Measurements from ENCODE around the gene CRYGD.
"Not testable (repeated sequence)": the region's sequence is repeated elsewhere in the genome, so short reads cannot be mapped to it uniquely, and the experiment has no call there.

The CRYGD gene

DNA sequence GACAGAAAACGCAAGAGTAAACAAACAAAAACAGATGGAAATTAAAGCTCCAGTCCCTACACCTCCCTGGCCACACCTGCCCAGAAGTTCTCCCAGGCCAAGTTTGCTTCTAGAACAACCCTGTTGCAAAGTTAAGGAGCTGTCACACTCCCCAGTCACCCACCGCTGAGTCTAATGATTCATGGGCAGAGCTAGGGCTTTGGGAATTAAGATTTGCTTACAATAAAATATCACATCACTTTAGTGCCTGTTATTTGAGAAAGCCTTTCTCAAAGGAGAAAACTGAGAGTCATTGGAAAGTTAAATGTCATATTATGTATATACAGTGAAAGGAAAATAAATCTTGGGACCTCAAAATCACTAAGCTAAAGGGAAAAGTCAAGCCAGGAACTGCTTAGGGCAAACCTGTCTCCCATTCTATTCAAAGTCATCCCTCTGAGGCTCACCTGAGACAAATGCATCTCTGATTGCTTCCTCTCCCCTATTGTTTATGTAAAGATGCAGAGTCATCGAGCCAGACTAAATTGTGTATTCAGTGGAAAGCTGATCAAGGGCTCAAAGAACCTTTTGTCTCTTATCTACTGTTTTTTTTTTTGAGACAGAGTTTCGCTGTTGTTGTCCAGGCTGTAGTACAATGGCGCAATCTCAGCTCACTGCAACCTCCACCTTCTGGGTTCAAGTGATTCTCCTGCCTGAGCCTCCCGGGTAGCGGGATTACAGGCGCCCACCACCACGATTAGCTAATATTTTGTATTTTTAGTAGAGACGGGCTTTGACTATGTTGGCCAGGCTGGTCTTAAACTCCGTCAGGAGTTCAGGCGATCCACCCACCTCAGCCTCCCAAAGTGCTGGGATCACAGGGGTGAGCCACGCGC is 18.8 kb upstream of the CRYGD start:
- H3K9me3 Mint-ChIP-seq, result no peaks in the 10 kb centered on the region
- no peaks in the 10 kb centered on the region for H3K4me1 Mint-ChIP-seq
- no peaks in the 10 kb centered on the region for H3K36me3 Mint-ChIP-seq (ENCODE audit: insufficient read depth)
- H3K27ac Mint-ChIP-seq (ENCODE audit: low read depth), result no peak overlapping the region
- DNase-seq (ENCODE audit: low spot score in 2 of 2) (no peak), ATAC-seq (replicated peaks; ENCODE audit: extremely low read depth, poor library complexity, severe bottlenecking) (no peak)
- H3K27me3 Mint-ChIP-seq, result no peaks in the 10 kb centered on the region
- H3K4me3 Mint-ChIP-seq, result no peak overlapping the region

DNA sequence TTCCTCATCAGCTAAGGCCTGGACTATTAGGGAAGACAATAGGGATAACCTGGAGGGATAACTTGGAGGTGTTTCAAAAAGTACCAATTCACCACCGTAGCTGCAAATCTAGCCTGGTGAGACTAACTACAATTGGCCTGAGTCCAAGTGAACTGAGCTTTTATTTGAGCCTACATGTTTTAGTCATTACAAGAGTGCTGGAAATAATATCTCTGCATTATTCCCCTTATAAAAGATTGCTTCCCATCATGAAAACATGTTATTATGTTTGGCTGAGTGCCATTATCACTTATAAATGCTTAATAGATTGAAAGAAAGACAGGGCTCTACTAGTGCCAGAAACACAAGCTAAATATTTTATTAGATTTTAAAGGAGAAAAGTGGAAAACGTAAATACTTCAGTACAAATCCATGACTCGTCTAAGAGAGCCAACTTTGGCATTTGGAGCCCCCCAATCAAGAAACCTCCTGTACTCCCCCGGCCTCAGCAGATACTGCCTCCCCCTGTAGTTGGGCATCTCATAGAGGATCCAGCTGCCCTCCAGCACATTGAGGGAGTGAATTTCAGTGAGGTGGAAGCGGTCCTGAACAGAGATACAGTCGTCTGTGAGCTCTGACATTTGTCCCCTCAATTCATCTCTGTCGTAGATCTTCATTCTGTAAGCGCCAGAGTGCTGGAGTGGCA is 18.1 kb upstream of the CRYGD start:
- Mint-ChIP-seq H3K27ac (ENCODE audit: low read depth) (no peak overlapping the region), H3K9me3 (no peaks in the 10 kb centered on the region), H3K4me3 (no peak overlapping the region), H3K4me1 (no peaks in the 10 kb centered on the region), H3K36me3 (ENCODE audit: insufficient read depth) (no peaks in the 10 kb centered on the region), H3K27me3 (no peaks in the 10 kb centered on the region)
- DNase-seq (ENCODE audit: low spot score in 2 of 2) (no peak), ATAC-seq (replicated peaks; ENCODE audit: extremely low read depth, poor library complexity, severe bottlenecking) (no peak)

DNA sequence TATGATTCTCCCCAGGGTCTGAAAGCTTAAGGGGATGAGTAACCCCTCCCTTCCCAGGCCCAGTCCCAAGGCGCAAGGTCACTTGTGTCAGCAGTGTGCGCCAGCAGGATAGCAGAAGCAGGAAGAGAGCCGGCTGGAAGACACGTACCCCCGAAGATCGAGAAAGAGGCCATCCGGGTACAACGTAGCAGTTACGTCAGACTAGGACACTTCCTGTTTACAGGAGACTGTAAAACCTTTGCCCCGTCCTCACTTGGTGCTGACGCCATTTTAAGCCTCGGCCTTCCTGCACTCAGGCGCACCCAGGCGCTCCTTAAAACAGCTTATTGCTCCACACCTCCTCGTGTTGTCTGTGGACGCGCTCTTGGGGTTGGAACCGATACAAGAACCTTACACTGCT is 15.1 kb upstream of the CRYGD start:
- Mint-ChIP-seq H3K4me3 (no peak overlapping the region), H3K27me3 (no peaks in the 10 kb centered on the region), H3K4me1 (peaks cover 6% of the 10 kb centered on the region), H3K9me3 (no peaks in the 10 kb centered on the region), H3K27ac (ENCODE audit: low read depth) (no peak overlapping the region), H3K36me3 (ENCODE audit: insufficient read depth) (no peaks in the 10 kb centered on the region)
- ATAC-seq (replicated peaks; ENCODE audit: extremely low read depth, poor library complexity, severe bottlenecking) (no peak), DNase-seq (ENCODE audit: low spot score in 2 of 2) (no peak)

DNA sequence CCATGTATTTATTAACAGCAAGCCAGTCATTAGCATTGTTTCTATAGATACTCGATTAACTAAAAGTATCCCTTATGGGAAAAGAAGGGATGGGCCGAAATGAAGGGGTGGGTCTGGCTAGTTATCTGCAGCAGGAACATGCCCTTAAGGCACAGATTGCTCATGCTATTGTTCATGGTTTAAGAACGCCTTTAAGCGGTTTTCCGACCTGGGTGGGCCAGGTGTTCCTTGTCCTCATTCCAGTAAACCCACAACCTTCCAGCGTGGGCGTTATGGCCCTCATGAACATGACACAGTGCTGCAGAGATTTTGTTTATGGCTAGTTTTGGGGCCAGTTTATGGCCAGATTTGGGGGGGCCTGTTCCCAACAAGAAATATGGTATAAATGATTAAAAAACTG is 14.0 kb upstream of the CRYGD start:
- ATAC-seq (replicated peaks; ENCODE audit: extremely low read depth, poor library complexity, severe bottlenecking), result not testable (repeated sequence)

DNA sequence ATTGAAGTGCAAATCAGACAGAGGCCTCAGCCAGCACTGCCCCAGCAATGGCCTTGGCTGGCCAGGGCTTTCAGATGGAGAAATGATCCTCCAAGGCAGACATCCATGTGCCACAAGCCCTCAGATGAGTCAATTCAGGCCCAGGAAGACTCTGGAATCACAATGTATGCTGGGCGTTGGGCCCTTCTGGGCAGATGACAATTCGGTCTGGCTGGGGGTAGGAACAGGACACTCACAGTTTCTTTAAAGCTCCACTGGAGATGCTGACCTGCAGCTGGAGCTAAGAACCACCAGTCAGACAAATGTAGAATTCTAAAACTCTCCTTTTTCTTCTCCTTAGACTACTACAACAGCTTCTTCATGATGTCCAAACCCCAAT is 12.4 kb upstream of the CRYGD start:
- Mint-ChIP-seq H3K27me3 (peaks cover 8% of the 10 kb centered on the region), H3K9me3 (no peaks in the 10 kb centered on the region), H3K4me1 (peaks cover 6% of the 10 kb centered on the region), H3K4me3 (no peak overlapping the region), H3K27ac (ENCODE audit: low read depth) (no peak overlapping the region), H3K36me3 (ENCODE audit: insufficient read depth) (no peaks in the 10 kb centered on the region)
- no peak for ATAC-seq (replicated peaks; ENCODE audit: extremely low read depth, poor library complexity, severe bottlenecking)
- no peak for DNase-seq (ENCODE audit: low spot score in 2 of 2)

More for the DNA sequence above, 14.0 kb upstream of the CRYGD start:
- H3K27me3 Mint-ChIP-seq; DNase-seq (ENCODE audit: low spot score in 2 of 2); H3K27ac Mint-ChIP-seq (ENCODE audit: low read depth); H3K4me3 Mint-ChIP-seq; H3K36me3 Mint-ChIP-seq (ENCODE audit: insufficient read depth); H3K4me1 Mint-ChIP-seq; H3K9me3 Mint-ChIP-seq: not testable (repeated sequence)

DNA sequence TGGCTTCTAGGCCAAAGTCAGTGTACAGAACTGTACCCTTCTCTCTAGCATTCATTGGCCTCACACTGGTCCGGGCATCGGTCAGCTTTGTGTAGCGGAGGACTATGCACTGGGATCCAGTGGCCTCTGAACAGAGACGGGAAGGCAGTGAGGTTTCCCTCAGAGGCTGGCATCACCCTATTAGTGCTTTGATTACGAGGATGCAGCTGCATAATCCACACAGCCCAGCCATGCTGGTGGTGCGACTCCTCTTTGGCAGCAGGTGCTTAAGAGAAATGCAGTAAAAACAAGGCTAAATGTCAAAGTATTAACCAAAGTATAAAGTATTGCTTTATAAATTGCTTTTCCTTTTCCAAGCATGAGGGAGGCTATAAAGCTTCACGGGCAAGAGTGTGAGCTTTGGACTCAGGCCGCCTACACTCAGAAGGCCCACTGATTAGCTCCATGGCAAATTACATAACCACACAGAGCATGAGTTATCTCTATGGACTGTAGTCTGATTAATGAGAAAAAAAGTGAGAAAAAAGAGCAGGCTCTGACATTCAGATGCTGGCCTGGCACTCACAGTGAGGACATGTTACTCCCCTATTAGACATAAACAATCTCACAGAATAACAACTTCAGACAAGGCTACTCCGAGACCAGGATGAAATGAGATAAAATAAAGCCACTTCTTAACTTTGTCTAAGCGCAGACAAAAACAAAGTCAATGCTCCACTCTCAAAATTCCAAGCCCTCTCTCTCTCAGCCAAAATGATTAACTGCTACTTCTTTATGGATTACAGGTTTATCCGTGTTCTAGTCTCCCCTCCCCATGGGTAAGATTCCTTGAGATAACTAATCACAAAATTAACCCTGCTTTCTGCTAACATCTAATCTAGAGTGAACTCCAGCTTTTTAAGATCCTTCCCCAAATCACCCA is 11.7 kb upstream of the CRYGD start:
- peaks cover 6% of the 10 kb centered on the region for H3K4me1 Mint-ChIP-seq
- no peaks in the 10 kb centered on the region for H3K9me3 Mint-ChIP-seq
- no peaks in the 10 kb centered on the region for H3K36me3 Mint-ChIP-seq (ENCODE audit: insufficient read depth)
- ATAC-seq (replicated peaks; ENCODE audit: extremely low read depth, poor library complexity, severe bottlenecking) (no peak), DNase-seq (ENCODE audit: low spot score in 2 of 2) (no peak)
- H3K27me3 Mint-ChIP-seq, result peaks cover 8% of the 10 kb centered on the region
- H3K4me3 Mint-ChIP-seq, result no peak overlapping the region
- H3K27ac Mint-ChIP-seq (ENCODE audit: low read depth), result no peak overlapping the region

DNA sequence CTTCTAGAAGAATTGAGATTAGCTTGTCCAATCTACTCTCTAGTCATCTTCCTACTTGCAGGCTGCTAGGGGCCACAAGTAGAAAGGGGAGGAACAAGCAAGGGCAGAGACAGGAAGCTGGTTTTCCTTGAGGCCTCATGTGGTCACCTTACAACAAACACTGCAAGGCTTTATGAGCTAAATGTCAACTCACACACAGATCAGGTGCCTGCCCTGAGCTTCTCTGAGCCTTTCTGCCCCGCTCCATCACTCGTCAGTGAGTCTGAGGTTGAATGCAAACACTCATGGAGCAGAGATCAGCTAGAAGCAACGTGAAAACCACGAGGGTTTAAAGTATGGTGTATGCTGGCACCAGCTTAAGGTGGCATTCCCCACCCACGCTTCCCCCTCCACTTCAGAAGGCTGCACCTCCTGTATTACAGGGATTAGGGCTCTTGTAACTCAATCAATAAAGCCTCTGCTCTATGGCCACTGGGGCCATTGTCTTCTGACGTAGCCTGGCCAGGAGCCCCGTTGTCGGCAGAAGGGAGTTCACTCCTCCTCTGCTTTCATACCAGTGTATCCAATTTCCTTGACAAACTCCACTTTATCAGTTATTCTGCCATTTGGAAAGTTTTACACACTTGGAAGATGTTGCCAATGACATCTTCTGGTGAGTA is 10.7 kb upstream of the CRYGD start:
- Mint-ChIP-seq H3K27me3 (peaks cover 8% of the 10 kb centered on the region), H3K27ac (ENCODE audit: low read depth) (no peak overlapping the region), H3K9me3 (no peaks in the 10 kb centered on the region), H3K4me3 (no peak overlapping the region), H3K4me1 (peaks cover 6% of the 10 kb centered on the region), H3K36me3 (ENCODE audit: insufficient read depth) (no peaks in the 10 kb centered on the region)
- ATAC-seq (replicated peaks; ENCODE audit: extremely low read depth, poor library complexity, severe bottlenecking) (no peak), DNase-seq (ENCODE audit: low spot score in 2 of 2) (no peak)

DNA sequence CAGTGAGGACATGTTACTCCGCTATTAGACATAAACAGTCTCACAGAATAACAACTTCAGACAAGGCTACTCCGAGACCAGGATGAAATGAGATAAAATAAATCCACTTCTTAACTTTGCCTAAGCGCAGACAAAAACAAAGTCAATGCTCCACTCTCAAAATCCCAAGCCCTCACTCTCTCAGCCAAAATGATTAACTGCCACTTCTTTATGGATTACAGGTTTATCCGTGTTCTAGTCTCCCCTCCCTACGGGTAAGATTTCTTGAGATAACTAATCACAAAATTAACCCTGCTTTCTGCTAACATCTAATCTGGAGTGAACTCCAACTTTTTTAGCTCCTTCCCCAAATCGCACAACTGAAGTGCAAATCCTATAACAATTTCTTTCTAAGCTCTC is 6.4 kb upstream of the CRYGD start:
- H3K27me3 Mint-ChIP-seq, result peaks cover 13% of the 10 kb centered on the region
- ATAC-seq (replicated peaks; ENCODE audit: extremely low read depth, poor library complexity, severe bottlenecking) (no peak), DNase-seq (ENCODE audit: low spot score in 2 of 2) (no peak)
- no peak overlapping the region for H3K27ac Mint-ChIP-seq (ENCODE audit: low read depth)
- H3K36me3 Mint-ChIP-seq (ENCODE audit: insufficient read depth), result no peaks in the 10 kb centered on the region
- peaks cover 6% of the 10 kb centered on the region for H3K4me1 Mint-ChIP-seq
- no peak overlapping the region for H3K4me3 Mint-ChIP-seq
- H3K9me3 Mint-ChIP-seq, result no peaks in the 10 kb centered on the region

DNA sequence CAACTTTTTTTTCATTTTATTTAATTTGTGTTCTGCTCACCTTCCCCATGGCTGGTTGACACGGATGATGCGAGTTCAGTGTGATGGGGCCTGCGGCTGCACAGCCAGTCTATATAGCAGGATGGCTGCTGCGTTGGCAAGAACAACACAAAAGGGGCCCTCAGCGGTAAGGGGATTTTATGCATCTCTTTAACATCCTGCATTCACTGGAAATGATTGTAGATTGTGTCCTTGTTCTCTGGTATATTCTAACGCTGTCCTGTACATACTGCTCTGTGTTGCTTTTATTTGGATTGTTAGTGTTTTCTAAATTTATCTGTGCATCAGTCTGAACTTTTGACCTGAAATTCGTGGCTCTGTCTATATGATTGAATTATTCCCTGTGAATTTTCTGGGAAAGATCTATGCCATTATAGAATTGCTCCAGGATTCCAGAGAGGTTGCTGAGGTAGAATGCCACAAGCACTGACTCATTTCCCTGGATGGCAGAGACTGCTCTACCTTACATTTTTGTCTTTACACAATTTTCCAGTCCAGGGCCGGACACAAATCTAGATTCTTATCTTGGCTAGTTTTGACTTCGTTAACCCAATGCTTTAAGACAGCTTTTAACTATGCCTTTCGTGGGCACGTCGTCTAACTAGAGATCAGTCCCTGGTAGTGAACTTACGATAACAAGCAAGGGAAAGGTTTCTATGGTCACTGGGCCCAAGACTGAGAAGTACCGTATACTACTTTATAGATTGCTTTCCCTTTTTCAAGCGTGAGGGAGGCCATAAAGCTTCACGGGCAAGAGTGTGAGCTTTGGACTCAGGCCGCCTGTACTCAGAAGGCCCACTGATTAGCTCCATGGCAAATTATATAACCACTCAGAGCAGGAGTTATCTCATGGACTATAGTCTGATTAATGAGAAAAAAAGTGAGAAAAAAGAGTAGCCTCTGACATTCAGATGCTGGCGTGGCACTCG is 5.7 kb upstream of the CRYGD start, which contains the start of gene CRYGC:
TSS of gene CRYGC (minus strand) at position 85 of the 968 bp plus-strand sequence. CDS start at position 49, 36 bp downstream.
- Mint-ChIP-seq H3K9me3 (no peaks in the 10 kb centered on the region), H3K36me3 (ENCODE audit: insufficient read depth) (no peaks in the 10 kb centered on the region), H3K27me3 (peaks cover 20% of the 10 kb centered on the region), H3K4me1 (peaks cover 1% of the 10 kb centered on the region), H3K4me3 (no peak within 1 kb of the TSS), H3K27ac (ENCODE audit: low read depth) (no peak within 1 kb of the TSS)
- ATAC-seq (replicated peaks; ENCODE audit: extremely low read depth, poor library complexity, severe bottlenecking), result no peak
- no peak for DNase-seq (ENCODE audit: low spot score in 2 of 2)

DNA sequence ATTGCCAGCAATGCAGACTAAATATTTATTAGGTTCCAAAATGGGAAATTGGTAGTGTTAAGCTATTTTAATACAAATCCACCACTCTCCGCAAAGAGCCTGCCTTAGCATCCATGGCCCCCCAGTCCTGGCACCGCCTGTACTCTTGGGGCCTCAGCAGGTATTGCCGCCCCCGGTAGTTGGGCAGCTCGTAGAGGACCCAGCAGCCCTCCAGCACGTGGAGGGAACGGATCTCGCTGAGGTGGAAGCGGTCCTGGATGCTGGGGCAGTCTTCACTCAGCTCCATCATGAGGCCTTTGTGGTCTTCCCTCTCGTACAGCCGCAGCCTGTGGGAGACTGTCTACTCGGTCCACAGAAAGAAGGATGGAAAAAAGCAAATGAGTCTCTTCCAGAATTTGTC is 3.8 kb upstream of the CRYGD start:
- no peak for ATAC-seq (replicated peaks; ENCODE audit: extremely low read depth, poor library complexity, severe bottlenecking)
- H3K27me3 Mint-ChIP-seq, result peaks cover 35% of the 10 kb centered on the region
- no peak overlapping the region for H3K27ac Mint-ChIP-seq (ENCODE audit: low read depth)
- no peaks in the 10 kb centered on the region for H3K9me3 Mint-ChIP-seq
- H3K4me1 Mint-ChIP-seq, result peaks cover 10% of the 10 kb centered on the region
- no peaks in the 10 kb centered on the region for H3K36me3 Mint-ChIP-seq (ENCODE audit: insufficient read depth)
- no peak for DNase-seq (ENCODE audit: low spot score in 2 of 2)
- H3K4me3 Mint-ChIP-seq, result no peak overlapping the region

DNA sequence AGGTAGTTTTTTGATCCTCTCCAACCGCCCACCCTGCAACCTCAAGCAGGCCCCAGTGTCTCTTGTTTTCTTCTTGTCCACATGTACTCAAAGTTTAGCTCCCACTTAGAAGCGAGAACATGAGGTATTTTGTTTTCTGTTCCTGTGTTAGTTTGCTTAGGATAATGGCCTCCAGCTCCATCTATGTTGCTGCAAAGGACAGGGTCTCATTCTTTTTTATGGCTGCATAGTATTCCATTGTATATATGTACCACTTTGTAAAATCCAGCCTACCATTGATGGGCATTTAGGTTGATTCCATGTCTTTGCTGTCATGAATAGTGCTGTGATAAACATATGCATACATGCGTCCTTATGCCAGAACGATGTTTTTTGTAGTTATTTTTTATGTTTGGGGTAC is 2.8 kb upstream of the CRYGD start:
- Mint-ChIP-seq H3K27ac (ENCODE audit: low read depth) (no peak overlapping the region), H3K4me1 (peaks cover 10% of the 10 kb centered on the region), H3K36me3 (ENCODE audit: insufficient read depth) (no peaks in the 10 kb centered on the region), H3K9me3 (no peaks in the 10 kb centered on the region), H3K4me3 (no peak overlapping the region), H3K27me3 (peaks cover 30% of the 10 kb centered on the region)
- DNase-seq (ENCODE audit: low spot score in 2 of 2), result no peak
- no peak for ATAC-seq (replicated peaks; ENCODE audit: extremely low read depth, poor library complexity, severe bottlenecking)
